ACHN (cell line): ENCODE measurements around the gene GRM3.

Source experiments
- DNase-seq: peaks from one replicate; pipeline ENCODE4 v3.0.0-alpha.2; 2015
- in situ Hi-C: cut with HindIII; loops from 2 replicates; pipeline ENCODE4 v1.10.0; 2017; ENCODE audit warnings: low sequenced_read_pairs, low pct_ligation_motif_present, low pct_unique_long_range_greater_than_20kb

The GRM3 gene

GRCh38 chr7:86668315-86668714, 24.6 kb downstream of the GRM3 start:
- in situ Hi-C loops = no loop called here
- no peak for DNase-seq

GRCh38 chr7:86687831-86688230, 44.1 kb downstream of the GRM3 start:
- no peak for DNase-seq
- in situ Hi-C loops = no loop called here

- in situ Hi-C loops = no loop called here
- DNase-seq = no peak
Observed at GRCh38 chr7:86689363-86689762, 45.7 kb downstream of the GRM3 start.

- in situ Hi-C loops = no loop called here
- no peak for DNase-seq
Observed at GRCh38 chr7:86692755-86693154, 49.0 kb downstream of the GRM3 start.

- in situ Hi-C loops = no loop called here
- DNase-seq = no peak
Observed at GRCh38 chr7:86706406-86706805, 62.7 kb downstream of the GRM3 start.

- in situ Hi-C loops = no loop called here
- DNase-seq = no peak
Observed at GRCh38 chr7:86708031-86708680, 64.4 kb downstream of the GRM3 start.

- DNase-seq = no peak
- in situ Hi-C loops = no loop called here
Observed at GRCh38 chr7:86720306-86720705, 76.6 kb downstream of the GRM3 start.

- in situ Hi-C loops = no loop called here
- DNase-seq = no peak
Observed at GRCh38 chr7:86733783-86734182, 90.1 kb downstream of the GRM3 start.

GRCh38 chr7:86745013-86745745, 101.5 kb downstream of the GRM3 start:
- no peak for DNase-seq
- in situ Hi-C loops = no loop called here

GRCh38 chr7:86747698-86748097, 104.0 kb downstream of the GRM3 start:
- in situ Hi-C loops = no loop called here
- DNase-seq = no peak

GRCh38 chr7:86748201-86748600, 104.5 kb downstream of the GRM3 start:
- in situ Hi-C loops = no loop called here
- DNase-seq = no peak

GRCh38 chr7:86748843-86749719, 105.4 kb downstream of the GRM3 start:
- in situ Hi-C loops = no loop called here
- DNase-seq = no peak

GRCh38 chr7:86749741-86750665, 106.3 kb downstream of the GRM3 start:
- in situ Hi-C loops = no loop called here
- no peak for DNase-seq

GRCh38 chr7:86760236-86760635, 116.5 kb downstream of the GRM3 start:
- DNase-seq = no peak
- in situ Hi-C loops = no loop called here

GRCh38 chr7:86762129-86762528, 118.4 kb downstream of the GRM3 start:
- DNase-seq = no peak
- in situ Hi-C loops = no loop called here

- no peak for DNase-seq
- in situ Hi-C loops = no loop called here
Observed at GRCh38 chr7:86765931-86766330, 122.2 kb downstream of the GRM3 start.

GRCh38 chr7:86768394-86768793, 124.7 kb downstream of the GRM3 start:
- no peak for DNase-seq

GRCh38 chr7:86768967-86769760, 125.5 kb downstream of the GRM3 start:
- DNase-seq = no peak
- in situ Hi-C loops = no loop called here

More at GRCh38 chr7:86768394-86768793, 124.7 kb downstream of the GRM3 start:
- in situ Hi-C loops = no loop called here
